ENCODE data around the gene RANBP3.

Gene RANBP3

GRCh38 chr19:5954293-5954692, 23.6 kb downstream of the RANBP3 start:
- peaks cover 45% of the 10 kb centered on the region for H3K4me1 ChIP-seq (ENCODE audit: low read length)
- no peak overlapping the region for H3K4me3 ChIP-seq (ENCODE audit: low read length)
- H3K79me2 ChIP-seq (ENCODE audit: low read length): peaks cover 91% of the 10 kb centered on the region
- DNase-seq: no peak
- H2AFZ ChIP-seq (ENCODE audit: low read length): no peak overlapping the region
- H4K20me1 ChIP-seq (ENCODE audit: insufficient read depth, low read length): peaks cover 22% of the 10 kb centered on the region
- H3K27me3 ChIP-seq (replicated peaks; ENCODE audit: insufficient read depth, low read length): no peaks in the 10 kb centered on the region
- peaks cover 20% of the 10 kb centered on the region for H3F3A ChIP-seq (ENCODE audit: insufficient read depth, low read length)
- H3K9ac ChIP-seq (ENCODE audit: low read length): no peak overlapping the region
- TF ChIP-seq EZH2 (optimal IDR thresholded peaks at IDR 0.05; ENCODE audit: low read depth, low read length) (no peak), EZH2phosphoT487 (IDR thresholded peaks at IDR 0.05; ENCODE audit: low read length) (no peak), CTCF (IDR thresholded peaks at IDR 0.05; ENCODE audit: low read length) (no peak)
- no peaks in the 10 kb centered on the region for H3K9me2 ChIP-seq (replicated peaks; ENCODE audit: insufficient read depth, low read length)
- H3K27ac ChIP-seq (ENCODE audit: low read length): no peak overlapping the region
- H3K9me3 ChIP-seq (replicated peaks; ENCODE audit: insufficient read depth, low read length): no peaks in the 10 kb centered on the region
- H3K4me2 ChIP-seq (ENCODE audit: low read depth, low read length): no peak overlapping the region
- H3K36me3 ChIP-seq (replicated peaks; ENCODE audit: insufficient read depth, low read length): 0 out of 2 replicates have a peak, but pooled peaks cover 4% of the 10 kb centered on the region

- no peak overlapping the region for H3K4me3 ChIP-seq (ENCODE audit: low read length)
- H3K9me2 ChIP-seq (replicated peaks; ENCODE audit: insufficient read depth, low read length): no peaks in the 10 kb centered on the region
- H3K27ac ChIP-seq (ENCODE audit: low read length): no peak overlapping the region
- no peak overlapping the region for H2AFZ ChIP-seq (ENCODE audit: low read length)
- peaks cover 50% of the 10 kb centered on the region for H3K4me1 ChIP-seq (ENCODE audit: low read length)
- H3K36me3 ChIP-seq (replicated peaks; ENCODE audit: insufficient read depth, low read length): 0 out of 2 replicates have a peak, but pooled peaks cover 3% of the 10 kb centered on the region
- H3K9ac ChIP-seq (ENCODE audit: low read length): no peak overlapping the region
- no peak for DNase-seq
- H3K9me3 ChIP-seq (replicated peaks; ENCODE audit: insufficient read depth, low read length): no peaks in the 10 kb centered on the region
- H3F3A ChIP-seq (ENCODE audit: insufficient read depth, low read length): peaks cover 25% of the 10 kb centered on the region
- peaks cover 91% of the 10 kb centered on the region for H3K79me2 ChIP-seq (ENCODE audit: low read length)
- TF ChIP-seq EZH2phosphoT487 (IDR thresholded peaks at IDR 0.05; ENCODE audit: low read length): no peak
- no peak for TF ChIP-seq EZH2 (optimal IDR thresholded peaks at IDR 0.05; ENCODE audit: low read depth, low read length)
- TF ChIP-seq CTCF (IDR thresholded peaks at IDR 0.05; ENCODE audit: low read length): no peak
- peaks cover 18% of the 10 kb centered on the region for H4K20me1 ChIP-seq (ENCODE audit: insufficient read depth, low read length)
- no peaks in the 10 kb centered on the region for H3K27me3 ChIP-seq (replicated peaks; ENCODE audit: insufficient read depth, low read length)
- no peak overlapping the region for H3K4me2 ChIP-seq (ENCODE audit: low read depth, low read length)
Measured at GRCh38 chr19:5953680-5954213, 24.2 kb downstream of the RANBP3 start.

GRCh38 chr19:5953030-5953589, 24.8 kb downstream of the RANBP3 start:
- H3K4me2 ChIP-seq (ENCODE audit: low read depth, low read length): no peak overlapping the region
- H3K4me3 ChIP-seq (ENCODE audit: low read length): no peak overlapping the region
- H3K27me3 ChIP-seq (replicated peaks; ENCODE audit: insufficient read depth, low read length): no peaks in the 10 kb centered on the region
- peaks cover 55% of the 10 kb centered on the region for H3K4me1 ChIP-seq (ENCODE audit: low read length)
- no peaks in the 10 kb centered on the region for H3K36me3 ChIP-seq (replicated peaks; ENCODE audit: insufficient read depth, low read length)
- H2AFZ ChIP-seq (ENCODE audit: low read length): no peak overlapping the region
- TF ChIP-seq CTCF (IDR thresholded peaks at IDR 0.05; ENCODE audit: low read length) (no peak), EZH2 (optimal IDR thresholded peaks at IDR 0.05; ENCODE audit: low read depth, low read length) (no peak), EZH2phosphoT487 (IDR thresholded peaks at IDR 0.05; ENCODE audit: low read length) (no peak)
- no peak for DNase-seq
- no peaks in the 10 kb centered on the region for H3K9me2 ChIP-seq (replicated peaks; ENCODE audit: insufficient read depth, low read length)
- H3K9ac ChIP-seq (ENCODE audit: low read length): no peak overlapping the region
- H4K20me1 ChIP-seq (ENCODE audit: insufficient read depth, low read length): peaks cover 12% of the 10 kb centered on the region
- peaks cover 91% of the 10 kb centered on the region for H3K79me2 ChIP-seq (ENCODE audit: low read length)
- H3F3A ChIP-seq (ENCODE audit: insufficient read depth, low read length): peaks cover 28% of the 10 kb centered on the region
- no peak overlapping the region for H3K27ac ChIP-seq (ENCODE audit: low read length)
- H3K9me3 ChIP-seq (replicated peaks; ENCODE audit: insufficient read depth, low read length): no peaks in the 10 kb centered on the region

Data from MM.1S (cell line).